GM23338 (cell line): ENCODE results near the gene IL22RA2. TPM values are rescaled to one million over a fixed set of nuclear protein-coding genes. Genes with fewer than 3 reads are reported as not detected.
"Not testable (repeated sequence)": the region's sequence is repeated elsewhere in the genome, so short reads cannot be mapped to it uniquely, and the experiment has no call there.

ENCODE experiments used
- ATAC-seq: fragments of 200-7000 bp; cut with Tn5 transposase; 3 replicates; pipeline ENCODE4 v1.9.1; 2020
- DNase-seq: peaks from one replicate; pipeline ENCODE4 v3.0.0-alpha.2; 2015; ENCODE audit warnings: low spot score
- H2AFZ ChIP-seq: fragments of 200-600 bp; sonication (generic); 2 replicates; pipeline ENCODE4 v1.8.0; 2016; ENCODE audit warnings: antibody characterized with exemption, mild to moderate bottlenecking, moderate library complexity
- H3F3A ChIP-seq: fragments of 200-600 bp; sonication (generic); replicated peaks from 2 replicates; pipeline ENCODE4 v1.8.0; 2017; ENCODE audit warnings: antibody characterized with exemption, mixed run types, low read depth
- H3K27ac ChIP-seq: fragments of 200-600 bp; sonication (generic); 2 replicates; pipeline ENCODE4 v1.6.1; 2016; ENCODE audit warnings: low read depth
- H3K27me3 ChIP-seq: fragments of 200-600 bp; sonication (generic); 2 replicates; pipeline ENCODE4 v1.8.0; 2016; ENCODE audit warnings: mild to moderate bottlenecking, mixed run types, moderate library complexity; ENCODE audit not compliant: insufficient read depth
- H3K36me3 ChIP-seq: fragments of 200-600 bp; sonication (generic); 2 replicates; pipeline ENCODE4 v1.8.0; 2016; ENCODE audit warnings: mild to moderate bottlenecking; ENCODE audit not compliant: insufficient read depth
- H3K4me1 ChIP-seq: fragments of 200-600 bp; sonication (generic); 2 replicates; pipeline ENCODE4 v1.8.0; 2016; ENCODE audit warnings: mild to moderate bottlenecking, moderate library complexity; ENCODE audit not compliant: insufficient read depth
- H3K4me2 ChIP-seq: fragments of 200-600 bp; sonication (generic); 2 replicates; pipeline ENCODE4 v1.7.1; 2017; ENCODE audit warnings: mixed run types
- H3K4me3 ChIP-seq: fragments of 200-600 bp; sonication (generic); 2 replicates; pipeline ENCODE4 v1.6.1; 2016; ENCODE audit warnings: mixed run types
- H3K79me2 ChIP-seq: fragments of 200-600 bp; sonication (generic); replicated peaks from 2 replicates; pipeline ENCODE4 v1.8.0; 2017; ENCODE audit warnings: mild to moderate bottlenecking; ENCODE audit not compliant: insufficient read depth
- H3K9me2 ChIP-seq: fragments of 200-600 bp; sonication (generic); 2 replicates; pipeline ENCODE4 v1.8.0; 2017; ENCODE audit not compliant: insufficient read depth
- H4K20me1 ChIP-seq: fragments of 200-600 bp; sonication (generic); replicated peaks from 2 replicates; pipeline ENCODE4 v1.8.0; 2017; ENCODE audit warnings: mild to moderate bottlenecking; ENCODE audit not compliant: insufficient read depth
- H3K27ac Mint-ChIP-seq: 2 replicates; pipeline ENCODE4 v1.8.0; 2020; ENCODE audit warnings: inconsistent platforms, mild to moderate bottlenecking, moderate library complexity, mixed read lengths
- H3K27me3 Mint-ChIP-seq: 3 replicates; pipeline ENCODE4 v1.8.0; 2022; ENCODE audit warnings: low read depth, mild to moderate bottlenecking, moderate library complexity, mixed read lengths, inconsistent platforms; ENCODE audit not compliant: insufficient read depth, poor library complexity
- H3K36me3 Mint-ChIP-seq: 3 replicates; pipeline ENCODE4 v1.8.0; 2021; ENCODE audit warnings: low read depth, mild to moderate bottlenecking, inconsistent platforms, moderate library complexity, mixed read lengths
- H3K4me1 Mint-ChIP-seq: 3 replicates; pipeline ENCODE4 v1.8.0; 2020; ENCODE audit warnings: mild to moderate bottlenecking, inconsistent platforms, mixed read lengths
- H3K4me3 Mint-ChIP-seq: 3 replicates; pipeline ENCODE4 v1.8.0; 2021; ENCODE audit warnings: moderate library complexity, mild to moderate bottlenecking, inconsistent platforms, mixed read lengths
- H3K9me3 Mint-ChIP-seq: 3 replicates; pipeline ENCODE4 v1.8.0; 2020; ENCODE audit warnings: moderate library complexity, mild to moderate bottlenecking, inconsistent platforms, mixed read lengths
- CREB1 ChIP-seq: fragments of 250-450 bp; sonication (Bioruptor Pico); IDR thresholded peaks from 2 replicates; pipeline ENCODE4 v1.5.0; 2020; ENCODE audit warnings: low read depth, mild to moderate bottlenecking, moderate library complexity
- EZH2 ChIP-seq: fragments of 200-600 bp; sonication (generic); IDR thresholded peaks from one replicate; pipeline ENCODE4 v1.8.0; 2017; ENCODE audit warnings: antibody characterized with exemption, mild to moderate bottlenecking, low read depth; ENCODE audit not compliant: unreplicated experiment
- EZH2phosphoT487 ChIP-seq: fragments of 200-600 bp; sonication (generic); IDR thresholded peaks from one replicate; pipeline ENCODE4 v1.8.1; 2018; ENCODE audit warnings: antibody characterized with exemption; ENCODE audit not compliant: unreplicated experiment
- ZNF331 ChIP-seq: fragments of 250-450 bp; sonication (Bioruptor Pico); IDR thresholded peaks from 2 replicates; pipeline ENCODE4 v1.5.0; 2020; ENCODE audit warnings: low read depth, mild to moderate bottlenecking, moderate library complexity
- polyA plus RNA-seq: library from polyadenylated mRNA; unstranded; fragments of >200 nt; fragmentation: Nextera tagmentation; extraction: Ambion mirVana; gene quantifications from 2 replicates; pipeline ENCODE4 v1.2.1, GENCODE V29; 2016
- total RNA-seq: library from RNA; depleted of rRNA; stranded (reverse); fragments of >200 nt; shearing (Covaris generic); gene quantifications from 2 replicates; pipeline ENCODE4 v1.2.3, GENCODE V29; 2014
- TF ChIP-seq, protein P1 (sequence below): fragments of 250-450 bp; sonication (Bioruptor Pico); IDR thresholded peaks from 2 replicates; pipeline ENCODE4 v1.5.0; 2020; ENCODE audit warnings: mild to moderate bottlenecking, moderate library complexity

IL22RA2 gene
- total and polyA plus RNA-seq, 2 experiments from 2014 or later, result not detected

DNA sequence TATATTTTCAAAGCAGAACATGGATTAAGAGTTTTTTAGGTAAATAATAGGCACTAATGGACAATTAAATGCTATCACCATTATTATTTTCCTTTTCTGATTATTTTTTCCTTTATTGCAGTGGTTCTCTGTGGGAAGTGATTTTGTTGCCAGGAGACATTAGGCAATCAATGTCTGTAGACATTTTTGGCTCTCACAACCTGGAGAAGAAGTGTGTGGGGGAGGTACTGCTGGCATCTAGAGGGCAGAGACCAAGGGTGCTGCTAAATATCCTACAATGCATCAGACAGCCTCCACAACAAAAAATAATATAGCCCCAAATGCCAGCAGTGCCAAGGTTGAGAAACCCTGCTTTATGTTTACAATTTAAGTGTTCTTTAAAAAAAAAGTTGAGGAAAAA is 37.5 kb upstream of the IL22RA2 start:
- peaks cover 7% of the 10 kb centered on the region; the same call in 1 of the 2 replicates for H3K36me3 ChIP-seq
- no peaks in the 10 kb centered on the region for H3K4me1 ChIP-seq
- no peak overlapping the region for H3K27ac ChIP-seq
- no peaks in the 10 kb centered on the region for H3K27me3 ChIP-seq
- Mint-ChIP-seq H3K4me1 (peaks cover 5% of the 10 kb centered on the region; the same call in 2 of the 3 replicates), H3K36me3 (peaks cover 71% of the 10 kb centered on the region), H3K27me3 (no peaks in the 10 kb centered on the region), H3K9me3 (peaks cover 57% of the 10 kb centered on the region), H3K27ac (no peak overlapping the region), H3K4me3 (no peak overlapping the region)
- no peaks in the 10 kb centered on the region for H3K9me2 ChIP-seq
- peaks cover 85% of the 10 kb centered on the region for H3K79me2 ChIP-seq
- H2AFZ ChIP-seq, result no peak overlapping the region
- no peaks in the 10 kb centered on the region for H3F3A ChIP-seq
- no peak for TF ChIP-seq EZH2
- TF ChIP-seq CREB1 (CRISPR knock-in tag), result no peak
- TF ChIP-seq ZNF331 (CRISPR knock-in tag), result no peak
- TF ChIP-seq EZH2phosphoT487, result no peak
- no peak overlapping the region for H3K4me3 ChIP-seq
- no peak overlapping the region for H3K4me2 ChIP-seq
- ATAC-seq, result no peak
- DNase-seq, result no peak
- H4K20me1 ChIP-seq, result 0 out of 2 replicates have a peak, but pooled peaks cover 9% of the 10 kb centered on the region

DNA sequence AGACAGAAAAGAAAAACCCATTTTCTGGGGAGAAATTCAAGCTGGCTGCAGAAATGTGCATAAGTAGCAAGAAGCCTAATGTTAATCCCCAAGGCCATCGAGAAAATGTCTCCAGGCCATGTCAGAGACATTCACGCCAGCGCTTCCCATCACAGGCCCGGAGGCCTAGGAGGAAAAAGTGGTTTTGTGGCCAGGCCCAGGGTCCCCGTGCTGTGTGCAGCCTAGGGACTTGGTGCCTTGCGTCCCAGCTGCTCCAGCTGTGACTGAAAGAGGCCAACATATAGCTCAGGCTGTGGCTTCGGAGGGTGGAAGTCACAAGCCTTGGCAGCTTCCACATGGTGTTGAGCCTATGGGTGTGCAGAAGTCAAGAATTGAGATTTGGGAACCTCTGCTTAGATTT is 34.8 kb upstream of the IL22RA2 start:
- H3K9me2 ChIP-seq, result no peaks in the 10 kb centered on the region
- no peaks in the 10 kb centered on the region for H3K27me3 Mint-ChIP-seq
- peaks cover 59% of the 10 kb centered on the region for H3K79me2 ChIP-seq
- TF ChIP-seq ZNF331 (CRISPR knock-in tag), result no peak
- TF ChIP-seq, protein P1, sequence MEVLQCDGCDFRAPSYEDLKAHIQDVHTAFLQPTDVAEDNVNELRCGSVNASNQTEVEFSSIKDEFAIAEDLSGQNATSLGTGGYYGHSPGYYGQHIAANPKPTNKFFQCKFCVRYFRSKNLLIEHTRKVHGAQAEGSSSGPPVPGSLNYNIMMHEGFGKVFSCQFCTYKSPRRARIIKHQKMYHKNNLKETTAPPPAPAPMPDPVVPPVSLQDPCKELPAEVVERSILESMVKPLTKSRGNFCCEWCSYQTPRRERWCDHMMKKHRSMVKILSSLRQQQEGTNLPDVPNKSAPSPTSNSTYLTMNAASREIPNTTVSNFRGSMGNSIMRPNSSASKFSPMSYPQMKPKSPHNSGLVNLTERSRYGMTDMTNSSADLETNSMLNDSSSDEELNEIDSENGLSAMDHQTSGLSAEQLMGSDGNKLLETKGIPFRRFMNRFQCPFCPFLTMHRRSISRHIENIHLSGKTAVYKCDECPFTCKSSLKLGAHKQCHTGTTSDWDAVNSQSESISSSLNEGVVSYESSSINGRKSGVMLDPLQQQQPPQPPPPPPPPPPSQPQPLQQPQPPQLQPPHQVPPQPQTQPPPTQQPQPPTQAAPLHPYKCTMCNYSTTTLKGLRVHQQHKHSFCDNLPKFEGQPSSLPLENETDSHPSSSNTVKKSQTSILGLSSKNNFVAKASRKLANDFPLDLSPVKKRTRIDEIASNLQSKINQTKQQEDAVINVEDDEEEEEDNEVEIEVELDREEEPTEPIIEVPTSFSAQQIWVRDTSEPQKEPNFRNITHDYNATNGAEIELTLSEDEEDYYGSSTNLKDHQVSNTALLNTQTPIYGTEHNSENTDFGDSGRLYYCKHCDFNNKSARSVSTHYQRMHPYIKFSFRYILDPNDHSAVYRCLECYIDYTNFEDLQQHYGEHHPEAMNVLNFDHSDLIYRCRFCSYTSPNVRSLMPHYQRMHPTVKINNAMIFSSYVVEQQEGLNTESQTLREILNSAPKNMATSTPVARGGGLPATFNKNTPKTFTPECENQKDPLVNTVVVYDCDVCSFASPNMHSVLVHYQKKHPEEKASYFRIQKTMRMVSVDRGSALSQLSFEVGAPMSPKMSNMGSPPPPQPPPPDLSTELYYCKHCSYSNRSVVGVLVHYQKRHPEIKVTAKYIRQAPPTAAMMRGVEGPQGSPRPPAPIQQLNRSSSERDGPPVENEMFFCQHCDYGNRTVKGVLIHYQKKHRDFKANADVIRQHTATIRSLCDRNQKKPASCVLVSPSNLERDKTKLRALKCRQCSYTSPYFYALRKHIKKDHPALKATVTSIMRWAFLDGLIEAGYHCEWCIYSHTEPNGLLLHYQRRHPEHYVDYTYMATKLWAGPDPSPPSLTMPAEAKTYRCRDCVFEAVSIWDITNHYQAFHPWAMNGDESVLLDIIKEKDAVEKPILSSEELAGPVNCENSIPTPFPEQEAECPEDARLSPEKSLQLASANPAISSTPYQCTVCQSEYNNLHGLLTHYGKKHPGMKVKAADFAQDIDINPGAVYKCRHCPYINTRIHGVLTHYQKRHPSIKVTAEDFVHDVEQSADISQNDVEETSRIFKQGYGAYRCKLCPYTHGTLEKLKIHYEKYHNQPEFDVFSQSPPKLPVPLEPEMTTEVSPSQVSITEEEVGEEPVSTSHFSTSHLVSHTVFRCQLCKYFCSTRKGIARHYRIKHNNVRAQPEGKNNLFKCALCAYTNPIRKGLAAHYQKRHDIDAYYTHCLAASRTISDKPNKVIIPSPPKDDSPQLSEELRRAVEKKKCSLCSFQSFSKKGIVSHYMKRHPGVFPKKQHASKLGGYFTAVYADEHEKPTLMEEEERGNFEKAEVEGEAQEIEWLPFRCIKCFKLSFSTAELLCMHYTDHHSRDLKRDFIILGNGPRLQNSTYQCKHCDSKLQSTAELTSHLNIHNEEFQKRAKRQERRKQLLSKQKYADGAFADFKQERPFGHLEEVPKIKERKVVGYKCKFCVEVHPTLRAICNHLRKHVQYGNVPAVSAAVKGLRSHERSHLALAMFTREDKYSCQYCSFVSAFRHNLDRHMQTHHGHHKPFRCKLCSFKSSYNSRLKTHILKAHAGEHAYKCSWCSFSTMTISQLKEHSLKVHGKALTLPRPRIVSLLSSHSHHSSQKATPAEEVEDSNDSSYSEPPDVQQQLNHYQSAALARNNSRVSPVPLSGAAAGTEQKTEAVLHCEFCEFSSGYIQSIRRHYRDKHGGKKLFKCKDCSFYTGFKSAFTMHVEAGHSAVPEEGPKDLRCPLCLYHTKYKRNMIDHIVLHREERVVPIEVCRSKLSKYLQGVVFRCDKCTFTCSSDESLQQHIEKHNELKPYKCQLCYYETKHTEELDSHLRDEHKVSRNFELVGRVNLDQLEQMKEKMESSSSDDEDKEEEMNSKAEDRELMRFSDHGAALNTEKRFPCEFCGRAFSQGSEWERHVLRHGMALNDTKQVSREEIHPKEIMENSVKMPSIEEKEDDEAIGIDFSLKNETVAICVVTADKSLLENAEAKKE (CRISPR knock-in tag), result no peak
- H3K4me3 Mint-ChIP-seq, result no peak overlapping the region
- H3K4me1 Mint-ChIP-seq, result peaks cover 2% of the 10 kb centered on the region; the same call in 1 of the 3 replicates
- no peak for ATAC-seq
- H3K27me3 ChIP-seq, result no peaks in the 10 kb centered on the region
- no peak overlapping the region for H3K27ac Mint-ChIP-seq
- no peak overlapping the region for H2AFZ ChIP-seq
- no peak for DNase-seq
- H3F3A ChIP-seq, result no peaks in the 10 kb centered on the region
- no peaks in the 10 kb centered on the region for H4K20me1 ChIP-seq
- no peak overlapping the region for H3K4me3 ChIP-seq
- H3K36me3 ChIP-seq, result peaks cover 24% of the 10 kb centered on the region; the same call in 1 of the 2 replicates
- peaks cover 57% of the 10 kb centered on the region for H3K9me3 Mint-ChIP-seq
- no peak overlapping the region for H3K27ac ChIP-seq
- peaks cover 86% of the 10 kb centered on the region for H3K36me3 Mint-ChIP-seq
- no peaks in the 10 kb centered on the region for H3K4me1 ChIP-seq
- no peak overlapping the region for H3K4me2 ChIP-seq

DNA sequence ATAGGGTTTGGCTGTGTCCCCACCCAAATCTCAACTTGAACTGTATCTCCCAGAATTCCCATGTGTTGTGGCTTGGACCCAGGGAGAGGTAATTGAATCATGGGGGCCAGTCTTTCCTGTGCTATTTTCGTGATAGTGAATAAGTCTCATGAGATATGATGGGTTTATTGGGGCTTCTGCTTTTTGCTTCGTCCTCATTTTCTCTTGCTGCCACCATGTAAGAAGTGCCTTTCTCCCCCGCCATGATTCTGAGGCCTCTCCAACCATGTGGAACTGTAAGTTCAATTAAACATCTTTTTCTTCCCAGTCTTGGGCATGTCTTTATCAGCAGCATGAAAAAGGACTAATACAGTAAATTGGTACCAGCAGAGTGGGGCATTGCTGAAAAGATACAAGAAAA is 34.0 kb upstream of the IL22RA2 start:
- not testable (repeated sequence) for H3K4me2 ChIP-seq, H3K27ac ChIP-seq, H3K4me1 ChIP-seq, ATAC-seq, H3K27me3 Mint-ChIP-seq, H3K27me3 ChIP-seq, H3K9me2 ChIP-seq, H3K4me3 ChIP-seq, H3K4me1 Mint-ChIP-seq, H4K20me1 ChIP-seq, DNase-seq, H2AFZ ChIP-seq, H3K4me3 Mint-ChIP-seq, H3F3A ChIP-seq, H3K27ac Mint-ChIP-seq
- H3K36me3 ChIP-seq, result peaks cover 24% of the 10 kb centered on the region; the same call in 1 of the 2 replicates
- peaks cover 51% of the 10 kb centered on the region for H3K79me2 ChIP-seq
- Mint-ChIP-seq H3K36me3 (peaks cover 90% of the 10 kb centered on the region), H3K9me3 (peaks cover 55% of the 10 kb centered on the region)
